Type B pancreatic cell (in vitro differentiated cells): ENCODE results near the gene PROP1. TPM values are rescaled to one million over a fixed set of nuclear protein-coding genes. Genes with fewer than 3 reads are reported as not detected.
"Not testable (repeated sequence)": the region's sequence is repeated elsewhere in the genome, so short reads cannot be mapped to it uniquely, and the experiment has no call there.

ENCODE experiments used
- DNase-seq: peaks from one replicate; pipeline ENCODE4 v3.0.0; 2021; ENCODE audit warnings: mixed read lengths; ENCODE audit not compliant: unreplicated experiment; ENCODE audit errors: extremely low spot score
- H3K27ac Mint-ChIP-seq: 2 replicates; pipeline ENCODE4 v1.8.0; 2021; ENCODE audit warnings: mild to moderate bottlenecking, mixed read lengths
- H3K27me3 Mint-ChIP-seq: 2 replicates; pipeline ENCODE4 v1.8.0; 2021; ENCODE audit warnings: mixed read lengths
- H3K36me3 Mint-ChIP-seq: 2 replicates; pipeline ENCODE4 v1.8.0; 2021; ENCODE audit warnings: mixed read lengths
- H3K4me1 Mint-ChIP-seq: one replicate; pipeline ENCODE4 v1.8.0; 2021; ENCODE audit warnings: mixed read lengths; ENCODE audit not compliant: unreplicated experiment
- H3K4me3 Mint-ChIP-seq: 2 replicates; pipeline ENCODE4 v1.8.0; 2021; ENCODE audit warnings: mild to moderate bottlenecking, mixed read lengths
- H3K9me3 Mint-ChIP-seq: 2 replicates; pipeline ENCODE4 v1.8.0; 2021; ENCODE audit warnings: mixed read lengths
- total RNA-seq: library from RNA; stranded (reverse); gene quantifications from 2 replicates; pipeline ENCODE4 v1.2.1, GENCODE V29; 2021; ENCODE audit warnings: low replicate concordance
- TF ChIP-seq, protein P1 (sequence below): fragments of 200-600 bp; sonication (generic); conservative IDR thresholded peaks from 2 replicates; pipeline ENCODE4 v1.5.0; 2021; ENCODE audit warnings: antibody characterized with exemption, mild to moderate bottlenecking

The PROP1 gene
- total RNA-seq, 1 donor from 2014 or later = not detected

DNA sequence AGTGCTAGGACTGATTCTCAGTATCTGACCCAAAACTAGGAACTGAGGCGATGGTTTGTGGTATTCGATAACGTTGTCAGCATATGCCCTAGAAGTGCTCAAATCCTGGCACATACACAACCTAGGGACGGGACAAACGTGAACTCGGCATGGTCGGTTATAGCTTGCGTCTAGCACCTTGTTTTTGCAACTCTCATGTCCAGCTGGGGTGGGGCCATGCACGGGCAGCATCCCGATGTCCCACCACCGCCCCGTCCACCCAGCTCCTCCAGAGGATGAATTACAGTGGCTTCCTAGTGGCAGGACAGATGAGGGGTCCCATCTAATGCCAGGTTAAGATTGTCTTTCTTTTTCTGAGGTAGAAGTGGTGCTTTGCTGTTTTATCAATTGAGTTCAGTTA, 31.6 kb downstream of the PROP1 start:
- TF ChIP-seq, protein P1, sequence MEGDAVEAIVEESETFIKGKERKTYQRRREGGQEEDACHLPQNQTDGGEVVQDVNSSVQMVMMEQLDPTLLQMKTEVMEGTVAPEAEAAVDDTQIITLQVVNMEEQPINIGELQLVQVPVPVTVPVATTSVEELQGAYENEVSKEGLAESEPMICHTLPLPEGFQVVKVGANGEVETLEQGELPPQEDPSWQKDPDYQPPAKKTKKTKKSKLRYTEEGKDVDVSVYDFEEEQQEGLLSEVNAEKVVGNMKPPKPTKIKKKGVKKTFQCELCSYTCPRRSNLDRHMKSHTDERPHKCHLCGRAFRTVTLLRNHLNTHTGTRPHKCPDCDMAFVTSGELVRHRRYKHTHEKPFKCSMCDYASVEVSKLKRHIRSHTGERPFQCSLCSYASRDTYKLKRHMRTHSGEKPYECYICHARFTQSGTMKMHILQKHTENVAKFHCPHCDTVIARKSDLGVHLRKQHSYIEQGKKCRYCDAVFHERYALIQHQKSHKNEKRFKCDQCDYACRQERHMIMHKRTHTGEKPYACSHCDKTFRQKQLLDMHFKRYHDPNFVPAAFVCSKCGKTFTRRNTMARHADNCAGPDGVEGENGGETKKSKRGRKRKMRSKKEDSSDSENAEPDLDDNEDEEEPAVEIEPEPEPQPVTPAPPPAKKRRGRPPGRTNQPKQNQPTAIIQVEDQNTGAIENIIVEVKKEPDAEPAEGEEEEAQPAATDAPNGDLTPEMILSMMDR = no peak
- Mint-ChIP-seq H3K36me3 (peaks cover 5% of the 10 kb centered on the region), H3K4me3 (no peak overlapping the region), H3K4me1 (no peaks in the 10 kb centered on the region), H3K27ac (no peak overlapping the region), H3K9me3 (peaks cover 5% of the 10 kb centered on the region), H3K27me3 (no peaks in the 10 kb centered on the region)
- no peak for DNase-seq

- H3K4me1 Mint-ChIP-seq = no peaks in the 10 kb centered on the region
- H3K36me3 Mint-ChIP-seq = peaks cover 5% of the 10 kb centered on the region
- DNase-seq = no peak
- peaks cover 5% of the 10 kb centered on the region for H3K9me3 Mint-ChIP-seq
- TF ChIP-seq, protein P1 = no peak
- H3K27ac Mint-ChIP-seq = no peak overlapping the region
- no peaks in the 10 kb centered on the region for H3K27me3 Mint-ChIP-seq
- no peak overlapping the region for H3K4me3 Mint-ChIP-seq
Measured at GRCh38 chr5:177963966-177964365, 32.1 kb downstream of the PROP1 start.

DNA sequence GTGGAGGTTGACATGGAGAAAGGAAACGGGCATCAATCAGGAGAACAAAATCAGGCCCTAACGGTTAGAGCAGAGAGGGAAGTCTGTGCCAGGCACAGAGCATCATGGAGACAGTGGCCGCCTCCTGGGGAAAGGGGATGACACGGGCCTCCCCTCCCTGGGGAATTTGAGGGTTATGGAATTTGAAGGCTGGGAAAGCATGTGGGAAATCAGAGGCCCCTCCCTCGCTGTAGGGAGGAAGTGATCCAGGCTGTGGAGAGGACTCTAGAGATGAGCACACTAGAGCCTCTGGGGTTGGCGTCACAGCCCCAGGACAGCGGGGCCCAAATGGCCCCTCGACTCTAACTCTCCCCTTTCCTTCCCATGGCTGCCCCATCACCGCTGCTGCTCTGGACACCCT, 36.7 kb downstream of the PROP1 start:
- TF ChIP-seq, protein P1 = no peak
- H3K27ac Mint-ChIP-seq = peak overlapping the region; percentile 41
- no peaks in the 10 kb centered on the region for H3K27me3 Mint-ChIP-seq
- peaks cover 5% of the 10 kb centered on the region for H3K36me3 Mint-ChIP-seq
- DNase-seq = no peak
- no peaks in the 10 kb centered on the region for H3K4me1 Mint-ChIP-seq
- no peak overlapping the region for H3K4me3 Mint-ChIP-seq
- peaks cover 5% of the 10 kb centered on the region for H3K9me3 Mint-ChIP-seq

DNA sequence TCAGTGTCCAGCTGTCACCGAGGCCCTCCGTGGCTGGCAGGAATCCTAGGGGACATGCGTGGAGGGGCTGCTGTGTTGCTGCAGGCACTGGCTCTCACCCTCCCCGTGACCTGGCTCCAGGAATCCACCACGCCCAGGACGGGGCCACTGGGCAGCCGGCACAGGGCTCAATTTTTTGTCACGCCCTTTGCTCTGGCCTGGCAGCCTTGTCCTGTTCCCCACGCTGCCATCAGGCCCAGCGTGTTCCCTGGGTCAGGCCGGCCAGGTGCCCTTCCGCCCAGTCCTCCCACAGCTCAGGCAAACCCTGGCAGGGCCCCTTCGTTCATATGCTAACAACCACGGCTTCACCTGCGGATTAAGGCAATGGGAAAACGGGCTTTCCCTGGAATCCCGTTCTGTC, 37.3 kb downstream of the PROP1 start:
- TF ChIP-seq, protein P1 = no peak

GRCh38 chr5:177957241-177957640, 38.8 kb downstream of the PROP1 start:
- Mint-ChIP-seq H3K27ac (no peak overlapping the region), H3K4me1 (no peaks in the 10 kb centered on the region), H3K27me3 (no peaks in the 10 kb centered on the region), H3K4me3 (no peak overlapping the region), H3K36me3 (peaks cover 5% of the 10 kb centered on the region), H3K9me3 (peaks cover 5% of the 10 kb centered on the region)
- TF ChIP-seq, protein P1 = no peak
- DNase-seq = no peak

More for the DNA sequence above, 37.3 kb downstream of the PROP1 start:
- H3K27ac Mint-ChIP-seq = no peak overlapping the region
- peaks cover 5% of the 10 kb centered on the region for H3K9me3 Mint-ChIP-seq
- no peaks in the 10 kb centered on the region for H3K27me3 Mint-ChIP-seq
- DNase-seq = no peak
- H3K4me1 Mint-ChIP-seq = no peaks in the 10 kb centered on the region
- H3K36me3 Mint-ChIP-seq = peaks cover 5% of the 10 kb centered on the region
- H3K4me3 Mint-ChIP-seq = no peak overlapping the region

GRCh38 chr5:177953101-177953500, 42.9 kb downstream of the PROP1 start:
- H3K4me1 Mint-ChIP-seq, H3K9me3 Mint-ChIP-seq, H3K27ac Mint-ChIP-seq, H3K27me3 Mint-ChIP-seq, H3K4me3 Mint-ChIP-seq, H3K36me3 Mint-ChIP-seq, DNase-seq: not testable (repeated sequence)

GRCh38 chr5:177949656-177950055, 46.4 kb downstream of the PROP1 start:
- H3K9me3 Mint-ChIP-seq, H3K4me1 Mint-ChIP-seq, H3K36me3 Mint-ChIP-seq, DNase-seq, H3K27me3 Mint-ChIP-seq, H3K27ac Mint-ChIP-seq, H3K4me3 Mint-ChIP-seq: not testable (repeated sequence)

- H3K4me1 Mint-ChIP-seq, H3K9me3 Mint-ChIP-seq, H3K27ac Mint-ChIP-seq, DNase-seq, H3K4me3 Mint-ChIP-seq, H3K36me3 Mint-ChIP-seq, H3K27me3 Mint-ChIP-seq: not testable (repeated sequence)
Measured at GRCh38 chr5:177949065-177949464, 47.0 kb downstream of the PROP1 start.

- H3K4me1 Mint-ChIP-seq, H3K4me3 Mint-ChIP-seq, H3K27ac Mint-ChIP-seq, DNase-seq, H3K27me3 Mint-ChIP-seq, H3K36me3 Mint-ChIP-seq, H3K9me3 Mint-ChIP-seq: not testable (repeated sequence)
Measured at GRCh38 chr5:177947912-177948311, 48.1 kb downstream of the PROP1 start.
